Caco-2 (cell line): ENCODE data around the gene RPE65. TPM values are rescaled to one million over a fixed set of nuclear protein-coding genes. Genes with fewer than 3 reads are reported as not detected.

Source experiments
- BruUV-seq: library from RNA; stranded (reverse); fragments of 400-500 nt; replicated peaks from 2 replicates; lab custom pipeline; 2021; lab: Mats Ljungman, UMichigan
- CTCF ChIA-PET: fragments of 300-600 bp; sonication (Branson Sonifier 250); formaldehyde crosslinking; loops from one replicate; lab custom pipeline; 2022; ENCODE audit warnings: antibody characterized with exemption; lab: Charles Lee
- POLR2A ChIA-PET: fragments of 300-600 bp; sonication (Branson Sonifier 250); formaldehyde crosslinking; loops from one replicate; lab custom pipeline; 2022; ENCODE audit warnings: antibody characterized with exemption; lab: Charles Lee
- DNase-seq, 2 experiments: peaks; one replicate each; pipeline versions ENCODE4 v3.0.0 to v3.0.0-alpha.2; 2020 to 2022
- H3K27me3 ChIP-seq: replicated peaks from 2 replicates; pipeline ENCODE4 v1.6.0; 2011; ENCODE audit warnings: low read length; ENCODE audit not compliant: control insufficient read depth, insufficient read depth
- H3K36me3 ChIP-seq: 2 replicates; pipeline ENCODE4 v1.5.1; 2011; ENCODE audit warnings: low read length; ENCODE audit not compliant: control insufficient read depth, insufficient read depth
- H3K4me1 ChIP-seq: fragments of 250-450 bp; sonication (Bioruptor Pico); 2 replicates; pipeline ENCODE4 v1.5.1; 2020; ENCODE audit warnings: mild to moderate bottlenecking
- H3K4me3 ChIP-seq: 2 replicates; pipeline ENCODE4 v1.5.1; 2011; ENCODE audit warnings: low read depth, mild to moderate bottlenecking, control low read depth, low read length
- H3K9me3 ChIP-seq: fragments of 250-450 bp; sonication (Bioruptor Pico); 2 replicates; pipeline ENCODE4 v1.5.1; 2020; ENCODE audit warnings: mild to moderate bottlenecking, moderate library complexity
- H3K27ac Mint-ChIP-seq: one replicate; pipeline ENCODE4 v1.8.0; 2022; ENCODE audit warnings: mixed read lengths; ENCODE audit not compliant: unreplicated experiment
- H3K27me3 Mint-ChIP-seq: one replicate; pipeline ENCODE4 v1.8.0; 2022; ENCODE audit warnings: mixed read lengths; ENCODE audit not compliant: insufficient read depth, unreplicated experiment
- H3K36me3 Mint-ChIP-seq: one replicate; pipeline ENCODE4 v1.8.0; 2022; ENCODE audit warnings: mild to moderate bottlenecking, mixed read lengths; ENCODE audit not compliant: insufficient read depth, unreplicated experiment
- H3K4me1 Mint-ChIP-seq: one replicate; pipeline ENCODE4 v1.8.0; 2022; ENCODE audit warnings: low read depth, mixed read lengths; ENCODE audit not compliant: unreplicated experiment
- H3K4me3 Mint-ChIP-seq: one replicate; pipeline ENCODE4 v1.8.0; 2022; ENCODE audit warnings: mild to moderate bottlenecking, moderate library complexity, mixed read lengths; ENCODE audit not compliant: unreplicated experiment
- H3K9me3 Mint-ChIP-seq: one replicate; pipeline ENCODE4 v1.8.0; 2022; ENCODE audit warnings: mixed read lengths; ENCODE audit not compliant: unreplicated experiment
- intact Hi-C: fragments of 100-400 bp; cut with micrococcal nuclease; formaldehyde crosslinking; loops from one replicate; pipeline ENCODE4 v1.10.0; 2022; ENCODE audit not compliant: unreplicated experiment
- total RNA-seq: library from RNA; stranded (reverse); gene quantifications from 2 replicates; pipeline ENCODE4 v1.2.3, GENCODE V29; 2022
- TF ChIP-seq, protein P1 (sequence below), 2 experiments: fragments of 200-600 bp in 1 of 2; IDR thresholded peaks; 1 replicate in 1 of 2; 2 replicates in 1 of 2; pipeline versions ENCODE4 v1.5.1 to v1.8.0; 2011 to 2022; ENCODE audit warnings: antibody characterized with exemption in 1 of 2, control low read depth in 1 of 2, inconsistent platforms in 1 of 2, low read depth in 1 of 2, low read length in 1 of 2, mild to moderate bottlenecking in 1 of 2, moderate library complexity in 1 of 2; ENCODE audit not compliant: insufficient read depth in 1 of 2, severe bottlenecking in 1 of 2, unreplicated experiment in 1 of 2

The RPE65 gene
- total RNA-seq, 1 experiment from 2014 or later = not detected

DNA sequence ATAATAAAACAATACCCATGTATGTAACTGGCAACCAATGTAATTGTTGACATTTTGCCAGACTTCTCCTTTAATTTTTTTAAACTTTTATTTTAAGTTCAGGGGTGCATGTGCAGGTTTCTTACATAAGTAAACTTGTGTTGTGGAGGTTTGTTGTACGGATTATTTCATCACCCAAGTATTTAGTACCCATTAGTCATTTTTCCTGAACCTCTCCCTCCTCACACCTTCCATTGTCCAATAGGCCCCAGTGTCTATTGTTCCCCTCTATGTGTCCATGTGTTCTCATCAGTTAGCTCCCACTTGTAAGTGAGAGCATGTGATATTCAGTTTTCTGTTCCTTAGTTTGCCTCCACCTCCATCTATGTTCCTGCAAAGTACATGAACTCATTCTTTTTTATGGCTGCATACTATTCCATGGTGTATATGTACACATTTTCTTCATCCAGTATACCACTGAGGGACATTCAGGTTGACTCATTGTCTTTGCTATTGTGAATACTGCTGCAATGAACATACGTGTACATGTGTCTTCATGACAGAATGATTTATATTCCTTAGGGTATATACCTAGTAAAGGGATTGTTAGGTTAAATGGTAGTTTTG, 40.4 kb upstream of the RPE65 start:
- no peaks in the 10 kb centered on the region; the same call in 1 of the 2 replicates for H3K36me3 ChIP-seq

DNA sequence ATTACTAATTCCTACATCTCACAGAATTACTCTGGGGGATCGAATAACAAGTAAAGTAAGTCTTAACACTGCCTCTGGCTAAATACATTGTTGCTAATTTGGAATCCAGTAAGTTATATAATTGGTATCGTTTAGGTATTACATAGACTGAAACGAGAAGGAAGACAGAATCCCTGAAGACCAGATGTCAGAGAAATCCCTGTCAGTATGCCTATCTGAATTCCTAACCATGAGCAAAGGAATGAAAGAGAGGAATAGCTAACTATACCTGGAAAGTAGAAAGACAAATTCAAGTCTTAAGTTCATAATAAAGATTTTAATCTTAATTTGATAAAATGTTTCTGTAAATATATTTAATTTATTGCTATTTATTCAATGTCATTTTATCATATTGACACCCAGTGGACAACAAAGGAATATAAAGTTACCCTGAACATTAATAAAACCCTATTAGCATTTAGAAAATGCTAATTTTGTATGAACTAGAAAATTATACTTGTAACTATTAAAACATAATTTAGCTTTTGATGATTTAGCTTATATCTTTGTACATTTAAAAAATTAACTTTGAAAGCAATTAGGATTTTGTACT, 35.8 kb upstream of the RPE65 start:
- H3K9me3 ChIP-seq = no peaks in the 10 kb centered on the region
- H3K4me1 ChIP-seq = no peaks in the 10 kb centered on the region
- CTCF ChIA-PET = no interaction called here
- POLR2A ChIA-PET = no interaction called here
- intact Hi-C loops = no loop called here
- TF ChIP-seq, protein P1, sequence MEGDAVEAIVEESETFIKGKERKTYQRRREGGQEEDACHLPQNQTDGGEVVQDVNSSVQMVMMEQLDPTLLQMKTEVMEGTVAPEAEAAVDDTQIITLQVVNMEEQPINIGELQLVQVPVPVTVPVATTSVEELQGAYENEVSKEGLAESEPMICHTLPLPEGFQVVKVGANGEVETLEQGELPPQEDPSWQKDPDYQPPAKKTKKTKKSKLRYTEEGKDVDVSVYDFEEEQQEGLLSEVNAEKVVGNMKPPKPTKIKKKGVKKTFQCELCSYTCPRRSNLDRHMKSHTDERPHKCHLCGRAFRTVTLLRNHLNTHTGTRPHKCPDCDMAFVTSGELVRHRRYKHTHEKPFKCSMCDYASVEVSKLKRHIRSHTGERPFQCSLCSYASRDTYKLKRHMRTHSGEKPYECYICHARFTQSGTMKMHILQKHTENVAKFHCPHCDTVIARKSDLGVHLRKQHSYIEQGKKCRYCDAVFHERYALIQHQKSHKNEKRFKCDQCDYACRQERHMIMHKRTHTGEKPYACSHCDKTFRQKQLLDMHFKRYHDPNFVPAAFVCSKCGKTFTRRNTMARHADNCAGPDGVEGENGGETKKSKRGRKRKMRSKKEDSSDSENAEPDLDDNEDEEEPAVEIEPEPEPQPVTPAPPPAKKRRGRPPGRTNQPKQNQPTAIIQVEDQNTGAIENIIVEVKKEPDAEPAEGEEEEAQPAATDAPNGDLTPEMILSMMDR (IDR thresholded peaks at IDR 0.05; ENCODE audit: insufficient read depth in 1 of 2, low read depth in 1 of 2, low read length in 1 of 2, severe bottlenecking in 1 of 2, unreplicated experiment in 1 of 2) = no peak
- Mint-ChIP-seq H3K36me3 (peaks cover 6% of the 10 kb centered on the region), H3K9me3 (no peaks in the 10 kb centered on the region), H3K27me3 (no peaks in the 10 kb centered on the region), H3K27ac (no peak overlapping the region), H3K4me3 (no peak overlapping the region), H3K4me1 (no peaks in the 10 kb centered on the region)
- no peaks in the 10 kb centered on the region for H3K27me3 ChIP-seq
- BruUV-seq = no TSS peak
- no peak overlapping the region for H3K4me3 ChIP-seq
- no peak for DNase-seq
- no peaks in the 10 kb centered on the region; the same call in 1 of the 2 replicates for H3K36me3 ChIP-seq

More for the DNA sequence above, 40.4 kb upstream of the RPE65 start:
- BruUV-seq = no TSS peak
- Histone ChIP-seq H3K9me3 (no peaks in the 10 kb centered on the region), H3K27me3 (no peaks in the 10 kb centered on the region), H3K4me1 (no peaks in the 10 kb centered on the region; the same call in 1 of the 2 replicates), H3K4me3 (no peak overlapping the region)
- intact Hi-C loops = no loop called here
- TF ChIP-seq, protein P1 (IDR thresholded peaks at IDR 0.05; ENCODE audit: insufficient read depth in 1 of 2, low read depth in 1 of 2, low read length in 1 of 2, severe bottlenecking in 1 of 2, unreplicated experiment in 1 of 2) = no peak
- H3K27me3 Mint-ChIP-seq = no peaks in the 10 kb centered on the region
- no peak for DNase-seq
- no peak overlapping the region for H3K4me3 Mint-ChIP-seq
- H3K4me1 Mint-ChIP-seq = peaks cover 6% of the 10 kb centered on the region
- peaks cover 6% of the 10 kb centered on the region for H3K36me3 Mint-ChIP-seq
- H3K9me3 Mint-ChIP-seq = no peaks in the 10 kb centered on the region
- ChIA-PET CTCF (no interaction called here), POLR2A (no interaction called here)
- H3K27ac Mint-ChIP-seq = no peak overlapping the region

DNA sequence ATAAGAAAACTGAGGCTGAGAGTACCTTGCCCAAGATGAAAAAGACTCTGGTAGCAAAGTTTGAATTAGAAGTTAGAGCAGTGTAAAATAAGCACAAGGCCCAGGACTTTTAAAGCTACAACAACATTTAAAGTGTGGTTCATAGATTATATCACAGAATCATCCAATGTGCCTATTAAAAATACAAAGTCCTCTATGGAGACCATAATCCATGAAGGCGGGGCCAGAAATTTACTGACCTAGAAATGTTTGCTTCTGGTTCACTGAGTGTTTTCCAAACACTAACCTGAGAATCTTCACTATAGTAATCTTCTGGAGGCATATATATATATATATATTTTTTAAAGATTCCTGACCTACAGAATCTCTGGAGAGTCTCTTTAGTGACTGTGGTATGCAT, 34.9 kb upstream of the RPE65 start:
- ChIA-PET POLR2A (no interaction called here), CTCF (no interaction called here)
- no peak overlapping the region for H3K4me3 Mint-ChIP-seq
- no peaks in the 10 kb centered on the region for H3K36me3 Mint-ChIP-seq
- TF ChIP-seq, protein P1 (IDR thresholded peaks at IDR 0.05; ENCODE audit: insufficient read depth in 1 of 2, low read depth in 1 of 2, low read length in 1 of 2, severe bottlenecking in 1 of 2, unreplicated experiment in 1 of 2) = no peak
- DNase-seq = no peak
- intact Hi-C loops = no loop called here
- no peaks in the 10 kb centered on the region for H3K4me1 ChIP-seq
- H3K27me3 Mint-ChIP-seq = no peaks in the 10 kb centered on the region
- H3K27ac Mint-ChIP-seq = no peak overlapping the region
- no peak overlapping the region for H3K4me3 ChIP-seq
- H3K9me3 ChIP-seq = no peaks in the 10 kb centered on the region
- H3K4me1 Mint-ChIP-seq = no peaks in the 10 kb centered on the region
- H3K9me3 Mint-ChIP-seq = no peaks in the 10 kb centered on the region
- no peaks in the 10 kb centered on the region for H3K27me3 ChIP-seq
- no peaks in the 10 kb centered on the region; the same call in 1 of the 2 replicates for H3K36me3 ChIP-seq
- BruUV-seq = no TSS peak
